ES-I3 (cell line): ENCODE measurements around the gene DTL.

Experiments
- H3K36me3 ChIP-seq: 2 replicates; pipeline ENCODE4 v1.6.1; 2013; ENCODE audit warnings: mild to moderate bottlenecking, low read length, control low read depth, moderate library complexity; ENCODE audit not compliant: insufficient read depth
- H3K4me1 ChIP-seq: 2 replicates; pipeline ENCODE4 v1.6.1; 2013; ENCODE audit warnings: mild to moderate bottlenecking, control low read depth, low read length; ENCODE audit not compliant: insufficient read depth
- H3K9ac ChIP-seq: 2 replicates; pipeline ENCODE4 v1.6.1; 2013; ENCODE audit warnings: low read depth, mild to moderate bottlenecking, low read length, moderate library complexity
- H3K9me3 ChIP-seq: 2 replicates; pipeline ENCODE4 v1.6.1; 2013; ENCODE audit warnings: mild to moderate bottlenecking, low read length, moderate library complexity; ENCODE audit not compliant: control insufficient read depth, insufficient read depth

DTL gene

GRCh38 chr1:212060632-212061472 lies 25.3 kb downstream of the DTL start:
- Histone ChIP-seq H3K4me1 (no peaks in the 10 kb centered on the region), H3K9ac (no peak overlapping the region), H3K9me3 (no peaks in the 10 kb centered on the region), H3K36me3 (peaks cover 18% of the 10 kb centered on the region)

- H3K9ac ChIP-seq = no peak overlapping the region
- H3K9me3 ChIP-seq = no peaks in the 10 kb centered on the region
- no peaks in the 10 kb centered on the region for H3K4me1 ChIP-seq
- peaks cover 8% of the 10 kb centered on the region; the same call in 1 of the 2 replicates for H3K36me3 ChIP-seq
Observed at GRCh38 chr1:212062832-212063438, 27.4 kb downstream of the DTL start.

GRCh38 chr1:212067787-212068186 lies 32.2 kb downstream of the DTL start:
- no peaks in the 10 kb centered on the region for H3K9me3 ChIP-seq
- peaks cover 12% of the 10 kb centered on the region for H3K36me3 ChIP-seq
- H3K4me1 ChIP-seq = no peaks in the 10 kb centered on the region
- H3K9ac ChIP-seq = no peak overlapping the region

GRCh38 chr1:212070720-212071302 lies 35.3 kb downstream of the DTL start:
- peaks cover 6% of the 10 kb centered on the region for H3K36me3 ChIP-seq
- no peaks in the 10 kb centered on the region for H3K4me1 ChIP-seq
- no peak overlapping the region for H3K9ac ChIP-seq
- no peaks in the 10 kb centered on the region for H3K9me3 ChIP-seq

GRCh38 chr1:212072047-212072446 lies 36.5 kb downstream of the DTL start:
- H3K9me3 ChIP-seq = no peaks in the 10 kb centered on the region
- H3K36me3 ChIP-seq = peaks cover 8% of the 10 kb centered on the region
- H3K9ac ChIP-seq = no peak overlapping the region

GRCh38 chr1:212073490-212073889 lies 37.9 kb downstream of the DTL start:
- Histone ChIP-seq H3K9me3 (no peaks in the 10 kb centered on the region), H3K36me3 (peaks cover 6% of the 10 kb centered on the region), H3K4me1 (no peaks in the 10 kb centered on the region), H3K9ac (no peak overlapping the region)

More at GRCh38 chr1:212072047-212072446, 36.5 kb downstream of the DTL start:
- no peaks in the 10 kb centered on the region for H3K4me1 ChIP-seq

GRCh38 chr1:212074313-212074712 lies 38.8 kb downstream of the DTL start:
- Histone ChIP-seq H3K36me3 (peaks cover 6% of the 10 kb centered on the region), H3K9me3 (no peaks in the 10 kb centered on the region), H3K4me1 (no peaks in the 10 kb centered on the region), H3K9ac (no peak overlapping the region)

- Histone ChIP-seq H3K9ac (no peak overlapping the region), H3K9me3 (no peaks in the 10 kb centered on the region), H3K36me3 (peaks cover 6% of the 10 kb centered on the region), H3K4me1 (no peaks in the 10 kb centered on the region)
Observed at GRCh38 chr1:212074856-212075255, 39.3 kb downstream of the DTL start.

GRCh38 chr1:212077028-212077427 lies 41.5 kb downstream of the DTL start:
- no peak overlapping the region for H3K9ac ChIP-seq
- H3K36me3 ChIP-seq = peaks cover 13% of the 10 kb centered on the region
- no peaks in the 10 kb centered on the region for H3K4me1 ChIP-seq
- H3K9me3 ChIP-seq = no peaks in the 10 kb centered on the region

GRCh38 chr1:212078826-212079225 lies 43.3 kb downstream of the DTL start:
- Histone ChIP-seq H3K36me3 (peaks cover 19% of the 10 kb centered on the region), H3K4me1 (no peaks in the 10 kb centered on the region), H3K9ac (no peak overlapping the region), H3K9me3 (no peaks in the 10 kb centered on the region)

GRCh38 chr1:212082765-212083406 lies 47.3 kb downstream of the DTL start:
- Histone ChIP-seq H3K36me3 (peaks cover 19% of the 10 kb centered on the region), H3K4me1 (no peaks in the 10 kb centered on the region), H3K9me3 (no peaks in the 10 kb centered on the region), H3K9ac (no peak overlapping the region)

GRCh38 chr1:212089560-212090163 lies 54.1 kb downstream of the DTL start:
- H3K9ac ChIP-seq = no peak overlapping the region
- peaks cover 5% of the 10 kb centered on the region; the same call in 1 of the 2 replicates for H3K36me3 ChIP-seq
- H3K9me3 ChIP-seq = no peaks in the 10 kb centered on the region
- no peaks in the 10 kb centered on the region for H3K4me1 ChIP-seq

GRCh38 chr1:212091438-212092121 lies 56.0 kb downstream of the DTL start:
- Histone ChIP-seq H3K9me3 (no peaks in the 10 kb centered on the region), H3K4me1 (no peaks in the 10 kb centered on the region), H3K36me3 (peaks cover 5% of the 10 kb centered on the region; the same call in 1 of the 2 replicates), H3K9ac (no peak overlapping the region)

GRCh38 chr1:212097360-212097759 lies 61.8 kb downstream of the DTL start:
- Histone ChIP-seq H3K9ac (no peak overlapping the region), H3K9me3 (no peaks in the 10 kb centered on the region), H3K36me3 (no peaks in the 10 kb centered on the region; the same call in 1 of the 2 replicates), H3K4me1 (peaks cover 7% of the 10 kb centered on the region)
